ENCODE data around the gene NISCH.

Gene NISCH

DNA sequence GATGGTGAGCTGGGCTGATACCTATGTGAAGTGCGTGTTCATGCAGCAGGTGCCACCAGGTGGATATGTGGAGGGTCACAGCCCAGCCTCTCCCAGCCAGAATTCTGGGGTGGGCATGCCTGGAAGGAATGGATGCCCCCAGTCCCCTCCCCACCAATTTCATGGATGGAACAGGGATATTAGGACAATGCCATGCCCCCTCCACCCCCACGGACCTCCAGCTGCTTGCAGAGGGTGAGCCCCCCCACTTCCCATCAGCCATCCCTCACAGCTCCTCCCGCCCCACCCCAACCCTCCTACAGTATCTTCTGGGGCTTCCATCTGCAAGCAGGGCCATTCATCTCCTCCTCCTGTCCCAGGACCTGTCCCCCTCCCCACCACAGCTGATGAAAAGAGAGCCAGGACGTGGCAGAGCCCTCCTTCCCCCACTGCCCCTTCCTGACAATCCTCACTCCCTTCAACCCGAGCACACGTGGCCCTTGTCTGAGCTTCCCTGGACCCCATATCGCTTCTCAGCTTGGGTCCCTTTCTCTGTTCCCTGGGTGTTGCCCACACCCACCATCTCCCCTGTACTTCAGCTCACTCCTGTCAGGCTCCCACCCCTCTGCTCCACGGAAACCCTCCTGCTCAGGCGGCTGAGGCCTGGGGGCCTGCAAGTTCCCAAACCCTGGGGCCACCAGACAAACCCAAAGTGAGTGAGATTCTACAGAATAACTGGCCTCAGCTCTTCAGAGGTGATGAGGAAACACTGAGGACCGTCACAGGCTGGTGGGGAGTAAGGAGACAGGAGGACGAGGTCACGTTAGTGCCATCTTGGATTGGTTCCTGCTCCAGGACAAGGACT, 7.7 kb upstream of the NISCH start:
- no peaks in the 10 kb centered on the region for H4K20me1 ChIP-seq (ENCODE audit: insufficient read depth, low read length)
- H3K9ac ChIP-seq (ENCODE audit: low read length): no peak overlapping the region
- TF ChIP-seq, protein P1, sequence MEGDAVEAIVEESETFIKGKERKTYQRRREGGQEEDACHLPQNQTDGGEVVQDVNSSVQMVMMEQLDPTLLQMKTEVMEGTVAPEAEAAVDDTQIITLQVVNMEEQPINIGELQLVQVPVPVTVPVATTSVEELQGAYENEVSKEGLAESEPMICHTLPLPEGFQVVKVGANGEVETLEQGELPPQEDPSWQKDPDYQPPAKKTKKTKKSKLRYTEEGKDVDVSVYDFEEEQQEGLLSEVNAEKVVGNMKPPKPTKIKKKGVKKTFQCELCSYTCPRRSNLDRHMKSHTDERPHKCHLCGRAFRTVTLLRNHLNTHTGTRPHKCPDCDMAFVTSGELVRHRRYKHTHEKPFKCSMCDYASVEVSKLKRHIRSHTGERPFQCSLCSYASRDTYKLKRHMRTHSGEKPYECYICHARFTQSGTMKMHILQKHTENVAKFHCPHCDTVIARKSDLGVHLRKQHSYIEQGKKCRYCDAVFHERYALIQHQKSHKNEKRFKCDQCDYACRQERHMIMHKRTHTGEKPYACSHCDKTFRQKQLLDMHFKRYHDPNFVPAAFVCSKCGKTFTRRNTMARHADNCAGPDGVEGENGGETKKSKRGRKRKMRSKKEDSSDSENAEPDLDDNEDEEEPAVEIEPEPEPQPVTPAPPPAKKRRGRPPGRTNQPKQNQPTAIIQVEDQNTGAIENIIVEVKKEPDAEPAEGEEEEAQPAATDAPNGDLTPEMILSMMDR (IDR thresholded peaks at IDR 0.05; ENCODE audit: low read depth, low read length): no peak
- TF ChIP-seq EZH2phosphoT487 (IDR thresholded peaks at IDR 0.05; ENCODE audit: low read depth): no peak
- no peak overlapping the region for H3K27ac ChIP-seq (ENCODE audit: low read length)
- H3K27me3 ChIP-seq (ENCODE audit: low read depth, low read length): no peaks in the 10 kb centered on the region
- H2AFZ ChIP-seq (ENCODE audit: low read depth, low read length): no peak overlapping the region
- no peak overlapping the region for H3K4me3 ChIP-seq (ENCODE audit: low read length)
- peaks cover 22% of the 10 kb centered on the region for H3K4me1 ChIP-seq (ENCODE audit: low read length)
- no peaks in the 10 kb centered on the region for H3K79me2 ChIP-seq (ENCODE audit: low read length)
- H3K4me2 ChIP-seq (ENCODE audit: low read length): no peak overlapping the region
- H3K9me3 ChIP-seq (ENCODE audit: insufficient read depth, low read length): no peaks in the 10 kb centered on the region
- H3K36me3 ChIP-seq (replicated peaks; ENCODE audit: low read depth, low read length): no peaks in the 10 kb centered on the region

DNA sequence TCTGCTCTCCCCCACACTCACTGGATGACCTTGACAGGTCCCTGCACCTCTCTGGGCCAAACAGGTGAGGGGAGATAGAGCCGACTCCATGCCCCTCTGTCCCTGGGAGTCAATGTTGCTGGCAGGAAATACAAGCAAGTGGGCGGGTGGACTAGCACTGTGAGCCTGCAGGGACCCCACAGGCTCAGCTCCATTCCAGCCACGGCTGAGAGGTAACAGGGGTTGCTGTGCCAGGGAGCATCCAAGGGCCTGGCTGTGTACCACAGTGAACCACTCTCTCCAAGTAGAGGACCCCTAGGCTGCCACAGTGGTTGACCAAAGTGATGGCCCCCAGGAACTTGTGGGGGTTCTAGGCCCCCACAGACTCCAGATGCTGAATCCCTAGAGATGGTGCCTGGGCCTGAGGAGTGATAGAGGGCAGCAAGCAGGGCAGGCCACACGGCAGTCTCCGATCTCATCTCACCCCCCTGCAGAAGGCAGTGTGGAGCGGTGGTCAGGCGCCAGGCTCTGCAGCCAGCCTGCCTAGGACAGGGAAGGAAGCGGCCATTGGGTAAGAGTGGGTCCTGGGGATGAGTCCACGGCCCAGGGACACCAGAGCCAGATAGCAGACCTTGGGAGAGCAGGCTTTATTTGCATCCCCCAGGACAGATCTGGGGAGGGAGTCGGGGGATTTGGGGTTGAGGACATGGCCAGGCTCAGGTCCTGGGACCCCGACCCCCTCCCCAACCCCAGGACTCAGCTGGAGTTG, 4.7 kb upstream of the NISCH start:
- Histone ChIP-seq H3K4me2 (ENCODE audit: low read length) (no peak overlapping the region), H3K4me3 (ENCODE audit: low read length) (no peak overlapping the region), H3K27me3 (ENCODE audit: low read depth, low read length) (no peaks in the 10 kb centered on the region), H3K9me3 (ENCODE audit: insufficient read depth, low read length) (no peaks in the 10 kb centered on the region), H3K27ac (ENCODE audit: low read length) (no peak overlapping the region), H3K9ac (ENCODE audit: low read length) (no peak overlapping the region), H3K4me1 (ENCODE audit: low read length) (peaks cover 18% of the 10 kb centered on the region), H4K20me1 (ENCODE audit: insufficient read depth, low read length) (no peaks in the 10 kb centered on the region), H2AFZ (ENCODE audit: low read depth, low read length) (no peak overlapping the region), H3K36me3 (replicated peaks; ENCODE audit: low read depth, low read length) (no peaks in the 10 kb centered on the region), H3K79me2 (ENCODE audit: low read length) (peaks cover 6% of the 10 kb centered on the region)
- TF ChIP-seq, protein P1 (IDR thresholded peaks at IDR 0.05; ENCODE audit: low read depth, low read length): no peak
- no peak for TF ChIP-seq EZH2phosphoT487 (IDR thresholded peaks at IDR 0.05; ENCODE audit: low read depth)

DNA sequence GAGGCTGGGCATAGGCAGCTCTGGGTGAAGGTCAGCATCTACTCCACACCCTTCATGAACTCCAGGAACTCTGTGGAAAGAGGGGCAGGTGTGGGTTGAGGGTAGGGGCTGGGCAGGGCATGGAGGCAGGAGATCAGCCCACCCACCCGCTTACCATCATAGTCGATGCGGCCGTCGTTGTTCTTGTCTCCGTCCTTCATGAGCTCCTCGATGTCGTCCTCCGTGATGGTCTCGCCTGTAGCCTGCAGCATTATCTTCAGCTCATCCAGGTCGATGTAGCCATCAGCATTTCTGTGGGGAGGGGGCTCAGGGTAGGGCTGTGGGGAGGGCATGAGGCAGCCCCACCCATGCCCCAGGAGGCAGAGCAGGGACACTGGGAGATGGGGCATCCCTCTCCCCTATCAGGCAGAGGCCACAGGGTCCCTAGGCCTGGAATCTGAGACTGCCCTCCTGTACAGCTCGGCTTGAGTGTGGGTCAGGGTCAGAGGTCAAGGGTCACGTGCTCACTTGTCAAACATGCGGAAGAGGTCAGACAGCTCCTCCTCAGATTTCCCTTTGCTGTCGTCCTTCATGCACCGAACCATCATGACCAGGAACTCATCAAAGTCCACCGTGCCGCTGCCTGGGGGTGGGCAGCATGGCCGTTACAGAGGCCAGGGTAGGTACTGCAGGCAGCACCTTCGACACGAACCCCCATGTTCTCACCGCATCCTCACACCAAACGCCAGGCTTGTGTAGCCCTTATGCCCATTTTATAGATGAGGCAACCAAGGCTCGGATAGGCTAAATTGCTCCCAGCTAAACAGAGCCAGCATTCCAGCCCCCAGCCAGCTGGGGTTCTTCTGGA, 3.9 kb upstream of the NISCH start:
- H3K4me3 ChIP-seq (ENCODE audit: low read length): no peak overlapping the region
- H3K9me3 ChIP-seq (ENCODE audit: insufficient read depth, low read length): no peaks in the 10 kb centered on the region
- H3K4me1 ChIP-seq (ENCODE audit: low read length): peaks cover 17% of the 10 kb centered on the region
- H3K79me2 ChIP-seq (ENCODE audit: low read length): peaks cover 14% of the 10 kb centered on the region
- no peak overlapping the region for H2AFZ ChIP-seq (ENCODE audit: low read depth, low read length)
- no peaks in the 10 kb centered on the region for H4K20me1 ChIP-seq (ENCODE audit: insufficient read depth, low read length)
- H3K27me3 ChIP-seq (ENCODE audit: low read depth, low read length): no peaks in the 10 kb centered on the region
- H3K9ac ChIP-seq (ENCODE audit: low read length): no peak overlapping the region
- no peak overlapping the region for H3K27ac ChIP-seq (ENCODE audit: low read length)
- TF ChIP-seq EZH2phosphoT487 (IDR thresholded peaks at IDR 0.05; ENCODE audit: low read depth): no peak
- TF ChIP-seq, protein P1 (IDR thresholded peaks at IDR 0.05; ENCODE audit: low read depth, low read length): no peak
- no peak overlapping the region for H3K4me2 ChIP-seq (ENCODE audit: low read length)
- H3K36me3 ChIP-seq (replicated peaks; ENCODE audit: low read depth, low read length): no peaks in the 10 kb centered on the region

All from OCI-LY3 (cell line).